HEK293T (cell line): ENCODE data around the gene ADSS1.

Source experiments
- BHLHE40 ChIP-seq: fragments of 450-650 bp; IDR thresholded peaks from 2 replicates; pipeline ENCODE4 v1.6.1; 2016; ENCODE audit warnings: mild to moderate bottlenecking, moderate library complexity, borderline replicate concordance
- FOXA1 ChIP-seq: fragments of 450-650 bp; IDR thresholded peaks from 2 replicates; pipeline ENCODE4 v1.6.1; 2016; ENCODE audit warnings: mild to moderate bottlenecking
- FOXK2 ChIP-seq: fragments of 450-650 bp; IDR thresholded peaks from 2 replicates; pipeline ENCODE4 v1.6.1; 2016; ENCODE audit warnings: mild to moderate bottlenecking
- HDGF ChIP-seq: fragments of 450-650 bp; IDR thresholded peaks from 2 replicates; pipeline ENCODE4 v1.6.1; 2017; ENCODE audit warnings: antibody characterized with exemption, borderline replicate concordance
- NFRKB ChIP-seq: fragments of 450-650 bp; IDR thresholded peaks from 2 replicates; pipeline ENCODE4 v1.6.1; 2016; ENCODE audit warnings: mild to moderate bottlenecking, moderate library complexity
- SP1 ChIP-seq: fragments of 450-650 bp; IDR thresholded peaks from 2 replicates; pipeline ENCODE4 v1.6.1; 2017
- TARDBP ChIP-seq: fragments of 450-650 bp; IDR thresholded peaks from 2 replicates; pipeline ENCODE4 v1.6.1; 2016
- ZNF384 ChIP-seq: fragments of 450-650 bp; IDR thresholded peaks from 2 replicates; pipeline ENCODE4 v1.6.1; 2016
- TF ChIP-seq, protein P1 (sequence below): fragments of 450-650 bp; IDR thresholded peaks from 2 replicates; pipeline ENCODE4 v1.6.1; 2016

DNA sequence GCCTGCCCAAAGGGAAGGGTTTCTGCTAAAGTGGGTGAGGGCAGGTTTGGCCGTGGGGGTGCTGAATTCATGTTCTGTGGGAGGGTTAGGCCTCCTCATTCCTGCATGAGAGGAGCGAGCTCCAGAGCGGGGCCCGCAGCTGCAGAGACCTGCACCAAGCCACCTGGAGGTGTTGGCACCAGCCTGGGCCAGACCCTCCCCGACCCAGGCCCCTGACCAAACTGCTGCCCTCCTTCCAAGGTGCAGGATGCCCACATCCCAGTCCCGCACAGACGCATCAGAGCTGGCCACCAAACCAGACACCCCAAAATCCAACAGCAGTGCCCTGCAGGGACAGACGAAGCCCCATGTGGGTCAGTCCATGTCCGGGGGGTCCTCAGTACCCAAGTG is 10.6 kb downstream of the ADSS1 start:
- TF ChIP-seq, protein P1, sequence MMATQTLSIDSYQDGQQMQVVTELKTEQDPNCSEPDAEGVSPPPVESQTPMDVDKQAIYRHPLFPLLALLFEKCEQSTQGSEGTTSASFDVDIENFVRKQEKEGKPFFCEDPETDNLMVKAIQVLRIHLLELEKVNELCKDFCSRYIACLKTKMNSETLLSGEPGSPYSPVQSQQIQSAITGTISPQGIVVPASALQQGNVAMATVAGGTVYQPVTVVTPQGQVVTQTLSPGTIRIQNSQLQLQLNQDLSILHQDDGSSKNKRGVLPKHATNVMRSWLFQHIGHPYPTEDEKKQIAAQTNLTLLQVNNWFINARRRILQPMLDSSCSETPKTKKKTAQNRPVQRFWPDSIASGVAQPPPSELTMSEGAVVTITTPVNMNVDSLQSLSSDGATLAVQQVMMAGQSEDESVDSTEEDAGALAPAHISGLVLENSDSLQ = no peak
- TF ChIP-seq TARDBP (no peak), SP1 (no peak), BHLHE40 (no peak), HDGF (no peak), FOXK2 (no peak), FOXA1 (no peak), NFRKB (no peak), ZNF384 (no peak)
